Measurements from ENCODE around the gene FHAD1. TPM values are rescaled to one million over a fixed set of nuclear protein-coding genes. Genes with fewer than 3 reads are reported as not detected.
A peak's percentile ranks its signal among the peaks of the same experiment; 100 is the strongest.

FHAD1 gene
- total and polyA plus RNA-seq, 2 of the 13 experiments (the other 11 are each of a cell fraction or from before 2014, with no cell fraction given) = not detected

DNA sequence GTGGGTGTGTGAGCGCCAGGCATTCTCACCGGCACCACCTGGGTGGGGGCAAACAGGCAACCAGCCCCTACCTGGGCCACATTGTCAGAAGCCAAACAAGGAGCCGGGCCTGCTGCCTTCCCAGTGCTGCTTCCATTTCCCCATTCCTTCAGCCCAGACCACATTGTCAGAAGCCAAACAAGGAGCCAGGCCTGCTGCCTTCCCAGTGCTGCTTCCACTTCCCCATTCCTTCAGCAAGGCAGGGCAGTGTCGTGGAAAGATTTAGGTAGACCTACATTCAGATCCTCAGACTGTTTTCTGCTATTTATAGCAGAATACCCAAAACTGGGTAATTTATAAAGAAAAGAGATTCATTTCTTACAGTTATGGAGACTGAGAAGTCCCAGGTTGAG, 115.7 kb downstream of the FHAD1 start:
- FAIRE-seq = no peak

GRCh38 chr1:15364740-15365139, 117.7 kb downstream of the FHAD1 start:
- DNase-seq (ENCODE audit: low spot score) (no peak), ATAC-seq (no peak), FAIRE-seq (no peak)
- intact Hi-C loops (cut with micrococcal nuclease; ENCODE audit: unreplicated experiment) (no loop called here), in situ Hi-C loops (cut with HindIII; ENCODE audit: extremely low pct_ligation_motif_present, low pct_unique_long_range_greater_than_20kb) (no loop called here)
- Histone ChIP-seq H3K36me3 (replicated peaks in 1 of 2; ENCODE audit: control insufficient read depth in 1 of 2, insufficient read depth in 2 of 2, low read length in 2 of 2) (no peaks in the 10 kb centered on the region), H3K9ac (ENCODE audit: insufficient read depth, low read depth, low read length) (no peak overlapping the region), H3K27me3 (ENCODE audit: control insufficient read depth in 1 of 2, insufficient read depth in 2 of 2, low read length in 2 of 2) (no peaks in the 10 kb centered on the region), H3K79me2 (ENCODE audit: insufficient read depth, low read length) (no peaks in the 10 kb centered on the region), H2AFZ (ENCODE audit: low read length) (no peak overlapping the region), H3K4me2 (ENCODE audit: low read depth, low read length) (no peak overlapping the region), H3K9me3 (ENCODE audit: low read length) (no peaks in the 10 kb centered on the region), H3K4me3 (replicated peaks in 1 of 3; ENCODE audit: insufficient read depth in 1 of 3, low read depth in 2 of 3, low read length in 3 of 3) (no peak overlapping the region), H4K20me1 (ENCODE audit: insufficient read depth, low read length) (no peaks in the 10 kb centered on the region), H3K27ac (ENCODE audit: extremely low read length, insufficient read depth, low read length) (no peak overlapping the region), H3K4me1 (ENCODE audit: insufficient read depth, low read length) (peaks cover 66% of the 10 kb centered on the region)
- ChIA-PET POLR2A (no interaction called here), CTCF (ENCODE audit: low intra/inter-chr PET ratio, low total read pairs) (no interaction called here)
- BruUV-seq (replicated peaks) = no TSS peak
- WGBS (ENCODE audit: low lambda C conversion rate) = 78% methylated on average over 5 of the region's 5 CpGs
- TF ChIP-seq TEAD2 (CRISPR knock-in tag; IDR thresholded peaks at IDR 0.05) (no peak), STAG1 (CRISPR knock-in tag; IDR thresholded peaks at IDR 0.05) (peak; percentile 15; the same call in 1 of the 2 replicates), NFYC (CRISPR knock-in tag; IDR thresholded peaks at IDR 0.05) (no peak)
- TF ChIP-seq, protein P1, sequence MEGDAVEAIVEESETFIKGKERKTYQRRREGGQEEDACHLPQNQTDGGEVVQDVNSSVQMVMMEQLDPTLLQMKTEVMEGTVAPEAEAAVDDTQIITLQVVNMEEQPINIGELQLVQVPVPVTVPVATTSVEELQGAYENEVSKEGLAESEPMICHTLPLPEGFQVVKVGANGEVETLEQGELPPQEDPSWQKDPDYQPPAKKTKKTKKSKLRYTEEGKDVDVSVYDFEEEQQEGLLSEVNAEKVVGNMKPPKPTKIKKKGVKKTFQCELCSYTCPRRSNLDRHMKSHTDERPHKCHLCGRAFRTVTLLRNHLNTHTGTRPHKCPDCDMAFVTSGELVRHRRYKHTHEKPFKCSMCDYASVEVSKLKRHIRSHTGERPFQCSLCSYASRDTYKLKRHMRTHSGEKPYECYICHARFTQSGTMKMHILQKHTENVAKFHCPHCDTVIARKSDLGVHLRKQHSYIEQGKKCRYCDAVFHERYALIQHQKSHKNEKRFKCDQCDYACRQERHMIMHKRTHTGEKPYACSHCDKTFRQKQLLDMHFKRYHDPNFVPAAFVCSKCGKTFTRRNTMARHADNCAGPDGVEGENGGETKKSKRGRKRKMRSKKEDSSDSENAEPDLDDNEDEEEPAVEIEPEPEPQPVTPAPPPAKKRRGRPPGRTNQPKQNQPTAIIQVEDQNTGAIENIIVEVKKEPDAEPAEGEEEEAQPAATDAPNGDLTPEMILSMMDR (CRISPR knock-in tag; IDR thresholded peaks at IDR 0.05) = peak; percentile 45
- TF ChIP-seq, protein P2, sequence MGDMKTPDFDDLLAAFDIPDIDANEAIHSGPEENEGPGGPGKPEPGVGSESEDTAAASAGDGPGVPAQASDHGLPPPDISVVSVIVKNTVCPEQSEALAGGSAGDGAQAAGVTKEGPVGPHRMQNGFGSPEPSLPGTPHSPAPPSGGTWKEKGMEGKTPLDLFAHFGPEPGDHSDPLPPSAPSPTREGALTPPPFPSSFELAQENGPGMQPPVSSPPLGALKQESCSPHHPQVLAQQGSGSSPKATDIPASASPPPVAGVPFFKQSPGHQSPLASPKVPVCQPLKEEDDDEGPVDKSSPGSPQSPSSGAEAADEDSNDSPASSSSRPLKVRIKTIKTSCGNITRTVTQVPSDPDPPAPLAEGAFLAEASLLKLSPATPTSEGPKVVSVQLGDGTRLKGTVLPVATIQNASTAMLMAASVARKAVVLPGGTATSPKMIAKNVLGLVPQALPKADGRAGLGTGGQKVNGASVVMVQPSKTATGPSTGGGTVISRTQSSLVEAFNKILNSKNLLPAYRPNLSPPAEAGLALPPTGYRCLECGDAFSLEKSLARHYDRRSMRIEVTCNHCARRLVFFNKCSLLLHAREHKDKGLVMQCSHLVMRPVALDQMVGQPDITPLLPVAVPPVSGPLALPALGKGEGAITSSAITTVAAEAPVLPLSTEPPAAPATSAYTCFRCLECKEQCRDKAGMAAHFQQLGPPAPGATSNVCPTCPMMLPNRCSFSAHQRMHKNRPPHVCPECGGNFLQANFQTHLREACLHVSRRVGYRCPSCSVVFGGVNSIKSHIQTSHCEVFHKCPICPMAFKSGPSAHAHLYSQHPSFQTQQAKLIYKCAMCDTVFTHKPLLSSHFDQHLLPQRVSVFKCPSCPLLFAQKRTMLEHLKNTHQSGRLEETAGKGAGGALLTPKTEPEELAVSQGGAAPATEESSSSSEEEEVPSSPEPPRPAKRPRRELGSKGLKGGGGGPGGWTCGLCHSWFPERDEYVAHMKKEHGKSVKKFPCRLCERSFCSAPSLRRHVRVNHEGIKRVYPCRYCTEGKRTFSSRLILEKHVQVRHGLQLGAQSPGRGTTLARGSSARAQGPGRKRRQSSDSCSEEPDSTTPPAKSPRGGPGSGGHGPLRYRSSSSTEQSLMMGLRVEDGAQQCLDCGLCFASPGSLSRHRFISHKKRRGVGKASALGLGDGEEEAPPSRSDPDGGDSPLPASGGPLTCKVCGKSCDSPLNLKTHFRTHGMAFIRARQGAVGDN (CRISPR knock-in tag; IDR thresholded peaks at IDR 0.05) = peak; percentile 20; the same call in 1 of the 2 replicates

More for the DNA sequence above, 115.7 kb downstream of the FHAD1 start:
- no peak for DNase-seq (ENCODE audit: low spot score)
- Histone ChIP-seq H3K4me2 (ENCODE audit: low read depth, low read length) (no peak overlapping the region), H3K27ac (ENCODE audit: extremely low read length, insufficient read depth, low read length) (no peak overlapping the region), H3K4me3 (replicated peaks in 1 of 3; ENCODE audit: insufficient read depth in 1 of 3, low read depth in 2 of 3, low read length in 3 of 3) (no peak overlapping the region), H3K79me2 (ENCODE audit: insufficient read depth, low read length) (no peaks in the 10 kb centered on the region), H3K36me3 (replicated peaks in 1 of 2; ENCODE audit: control insufficient read depth in 1 of 2, insufficient read depth in 2 of 2, low read length in 2 of 2) (no peaks in the 10 kb centered on the region), H3K27me3 (ENCODE audit: control insufficient read depth in 1 of 2, insufficient read depth in 2 of 2, low read length in 2 of 2) (no peaks in the 10 kb centered on the region), H3K9ac (ENCODE audit: insufficient read depth, low read depth, low read length) (no peak overlapping the region), H3K9me3 (ENCODE audit: low read length) (no peaks in the 10 kb centered on the region), H3K4me1 (ENCODE audit: insufficient read depth, low read length) (peaks cover 62% of the 10 kb centered on the region), H2AFZ (ENCODE audit: low read length) (no peak overlapping the region), H4K20me1 (ENCODE audit: insufficient read depth, low read length) (no peaks in the 10 kb centered on the region)
- ChIA-PET CTCF (ENCODE audit: low intra/inter-chr PET ratio, low total read pairs) (no interaction called here), POLR2A (no interaction called here)
- no peak for TF ChIP-seq ZNF782 (CRISPR knock-in tag; IDR thresholded peaks at IDR 0.05; ENCODE audit: borderline replicate concordance)
- TF ChIP-seq POGK (CRISPR knock-in tag; conservative IDR thresholded peaks at IDR 0.05) = no peak
- no peak for TF ChIP-seq HNRNPL (IDR thresholded peaks at IDR 0.05; ENCODE audit: low read depth, low read length)
- no peak for TF ChIP-seq HHEX (CRISPR knock-in tag; IDR thresholded peaks at IDR 0.05)
- TF ChIP-seq ZNF792 (CRISPR knock-in tag; IDR thresholded peaks at IDR 0.05) = no peak
- no peak for TF ChIP-seq JUN (CRISPR knock-in tag; IDR thresholded peaks at IDR 0.05)
- TF ChIP-seq RARG (CRISPR knock-in tag; IDR thresholded peaks at IDR 0.05; ENCODE audit: low read depth) = no peak
- in situ Hi-C loops (cut with HindIII; ENCODE audit: extremely low pct_ligation_motif_present, low pct_unique_long_range_greater_than_20kb) (no loop called here), intact Hi-C loops (cut with micrococcal nuclease; ENCODE audit: unreplicated experiment) (no loop called here)
- WGBS (ENCODE audit: low lambda C conversion rate) = 72% methylated on average over 2 of the region's 4 CpGs
- ATAC-seq = no peak
- BruUV-seq (replicated peaks) = no TSS peak

Data from HepG2 (cell line).